ENCODE results near the gene PGPEP1. TPM values are rescaled to one million over a fixed set of nuclear protein-coding genes. Genes with fewer than 3 reads are reported as not detected.

Gene PGPEP1
- total and polyA plus RNA-seq, 8 donors, result 16.1 to 39.5 (median 20.7) TPM

DNA sequence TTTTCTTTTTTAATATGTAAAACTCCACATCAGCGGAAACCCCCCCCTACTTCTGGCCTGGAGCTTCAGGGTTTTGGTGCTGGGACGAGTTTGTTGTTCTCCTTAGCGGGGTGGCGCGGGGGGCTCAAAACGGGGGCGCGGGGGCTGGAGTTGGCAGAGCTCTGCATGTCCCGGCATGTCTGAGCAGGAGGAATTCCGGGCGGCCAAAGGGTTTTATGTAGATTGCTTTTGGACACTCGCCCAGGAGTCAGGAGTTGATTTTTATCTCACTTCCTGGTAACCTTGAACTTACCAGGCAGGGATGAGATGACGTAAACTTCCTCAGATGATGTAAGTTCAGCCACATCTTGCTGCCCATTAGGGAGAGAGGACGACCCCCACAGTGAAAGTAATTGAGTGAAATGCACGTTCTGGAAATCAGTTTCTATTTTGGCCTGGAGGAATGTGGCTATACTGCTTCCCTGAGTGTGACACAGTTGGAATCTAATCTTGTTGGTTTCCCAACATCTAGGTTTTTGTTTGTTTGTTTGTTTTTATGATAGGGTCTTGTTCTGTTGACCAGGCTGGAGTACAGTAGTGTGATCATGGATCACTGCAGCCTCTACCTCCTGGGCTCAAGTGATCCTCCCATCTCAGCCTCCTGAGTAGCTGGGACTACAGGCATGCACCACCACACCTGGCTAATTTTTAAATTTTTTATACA is 24.6 kb downstream of the PGPEP1 start:
- no peaks in the 10 kb centered on the region for H3K27me3 ChIP-seq
- ATAC-seq (peak; percentile 67), DNase-seq (peak in 3 of 4 donors; percentile 82 to 94 (median 87))
- no peaks in the 10 kb centered on the region for H3K9me3 ChIP-seq
- intact Hi-C loops (cut with DNase I), result no loop called here
- TF ChIP-seq, protein P1, sequence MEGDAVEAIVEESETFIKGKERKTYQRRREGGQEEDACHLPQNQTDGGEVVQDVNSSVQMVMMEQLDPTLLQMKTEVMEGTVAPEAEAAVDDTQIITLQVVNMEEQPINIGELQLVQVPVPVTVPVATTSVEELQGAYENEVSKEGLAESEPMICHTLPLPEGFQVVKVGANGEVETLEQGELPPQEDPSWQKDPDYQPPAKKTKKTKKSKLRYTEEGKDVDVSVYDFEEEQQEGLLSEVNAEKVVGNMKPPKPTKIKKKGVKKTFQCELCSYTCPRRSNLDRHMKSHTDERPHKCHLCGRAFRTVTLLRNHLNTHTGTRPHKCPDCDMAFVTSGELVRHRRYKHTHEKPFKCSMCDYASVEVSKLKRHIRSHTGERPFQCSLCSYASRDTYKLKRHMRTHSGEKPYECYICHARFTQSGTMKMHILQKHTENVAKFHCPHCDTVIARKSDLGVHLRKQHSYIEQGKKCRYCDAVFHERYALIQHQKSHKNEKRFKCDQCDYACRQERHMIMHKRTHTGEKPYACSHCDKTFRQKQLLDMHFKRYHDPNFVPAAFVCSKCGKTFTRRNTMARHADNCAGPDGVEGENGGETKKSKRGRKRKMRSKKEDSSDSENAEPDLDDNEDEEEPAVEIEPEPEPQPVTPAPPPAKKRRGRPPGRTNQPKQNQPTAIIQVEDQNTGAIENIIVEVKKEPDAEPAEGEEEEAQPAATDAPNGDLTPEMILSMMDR (IDR thresholded peaks at IDR 0.05), result no peak
- H3K36me3 ChIP-seq, result peaks cover 0 to 27% of the 10 kb centered on the region in 2 donors
- H3K4me3 ChIP-seq, result no peak overlapping the region
- peaks cover 10 to 44% of the 10 kb centered on the region in 2 donors for H3K4me1 ChIP-seq
- peak overlapping the region; percentile 85 to 90 for H3K27ac ChIP-seq

DNA sequence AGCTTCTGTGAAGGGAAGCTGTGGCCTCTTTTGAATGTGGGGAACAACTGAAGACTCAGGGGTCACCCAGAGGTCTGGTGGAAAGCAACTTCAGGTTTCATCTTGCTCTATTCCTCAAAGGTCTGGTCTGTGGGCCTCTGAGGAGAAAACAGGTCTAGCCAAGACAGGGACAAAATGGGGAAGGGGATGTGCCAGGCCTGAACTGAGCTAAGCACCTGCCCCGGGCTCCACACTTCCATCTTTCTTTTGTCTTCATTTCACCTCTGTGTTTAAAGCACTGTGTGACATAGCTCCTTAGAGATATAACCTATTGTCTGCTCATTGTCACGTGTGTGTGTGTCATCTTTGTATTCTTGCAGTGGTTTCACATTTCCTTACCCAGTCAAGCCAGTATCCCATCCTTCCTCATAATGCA is 25.6 kb downstream of the PGPEP1 start:
- Histone ChIP-seq H3K36me3 (peaks cover 0 to 16% of the 10 kb centered on the region in 2 donors), H3K4me1 (peaks cover 10 to 44% of the 10 kb centered on the region in 2 donors), H3K27ac (peak overlapping the region; percentile 85 to 90), H3K27me3 (no peaks in the 10 kb centered on the region), H3K9me3 (no peaks in the 10 kb centered on the region), H3K4me3 (no peak overlapping the region)
- intact Hi-C loops (cut with DNase I), result no loop called here
- TF ChIP-seq, protein P1 (IDR thresholded peaks at IDR 0.05), result no peak
- DNase-seq, result no peak
- ATAC-seq, result no peak

DNA sequence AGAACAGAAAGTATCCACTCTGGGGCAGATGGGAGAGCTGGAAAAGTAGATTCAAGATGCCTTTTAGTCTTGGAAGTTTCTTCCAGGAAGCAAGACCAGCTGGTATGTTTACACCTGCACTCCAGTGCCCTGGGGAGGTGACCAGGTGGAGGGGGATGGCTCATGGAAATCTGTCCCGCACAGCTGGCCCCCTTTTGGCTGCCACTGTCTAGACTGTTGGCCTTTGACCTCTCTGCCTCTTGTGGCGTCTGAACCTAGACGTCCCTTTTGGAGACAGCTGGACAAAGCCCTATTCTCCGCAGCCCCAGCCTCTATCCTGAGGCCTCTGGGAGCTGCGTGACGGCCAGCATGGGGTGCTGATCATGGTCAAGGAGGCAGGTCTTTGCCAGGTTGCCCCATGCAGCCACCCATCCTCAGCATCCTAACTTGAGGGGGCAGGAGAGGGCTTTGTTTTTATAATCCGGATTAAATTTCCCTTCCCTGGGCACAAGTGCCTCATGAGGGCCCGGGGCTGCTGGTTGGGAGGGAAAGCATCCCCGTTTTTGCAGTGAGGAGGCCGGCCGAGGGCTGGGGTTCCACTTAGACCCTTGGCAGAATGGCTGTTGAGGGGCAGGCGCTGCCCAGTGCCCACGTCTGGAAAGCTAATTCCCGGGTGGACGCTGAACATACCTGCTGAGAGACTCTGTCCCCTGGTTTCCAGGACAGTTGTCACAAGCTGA is 28.3 kb downstream of the PGPEP1 start:
- Histone ChIP-seq H3K9me3 (no peaks in the 10 kb centered on the region), H3K4me3 (no peak overlapping the region), H3K27ac (peak overlapping the region; percentile 13 to 59), H3K4me1 (peaks cover 14 to 55% of the 10 kb centered on the region in 2 donors), H3K27me3 (no peaks in the 10 kb centered on the region), H3K36me3 (no peaks in the 10 kb centered on the region)
- ATAC-seq (peak; percentile 64), DNase-seq (peak in 1 of 4 donors; percentile 62)
- TF ChIP-seq, protein P1 (IDR thresholded peaks at IDR 0.05), result no peak
- intact Hi-C loops (cut with DNase I), result no loop called here

DNA sequence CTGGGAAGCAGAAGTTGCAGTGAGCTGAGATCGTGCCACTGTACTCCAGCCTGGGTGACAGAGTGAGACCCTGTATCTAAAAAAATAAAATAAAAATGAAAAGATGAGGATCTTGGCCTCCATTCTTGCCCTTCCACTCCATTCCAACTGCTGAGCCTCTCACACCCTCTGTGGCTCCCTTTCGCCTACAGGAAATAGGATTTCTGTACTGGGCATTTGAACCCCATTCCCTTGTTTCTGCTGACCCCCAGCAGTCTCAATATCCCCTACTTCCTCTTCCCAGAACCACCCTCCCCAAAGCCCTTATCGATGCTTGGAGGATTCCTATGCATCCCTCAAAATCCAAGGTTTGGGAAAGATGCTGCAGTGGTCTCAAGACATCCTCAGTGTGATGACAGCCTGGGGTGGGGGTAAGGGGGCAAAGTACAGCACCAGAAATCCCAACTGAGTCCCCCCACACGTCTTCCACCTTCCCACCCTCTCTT is 33.1 kb downstream of the PGPEP1 start:
- TF ChIP-seq, protein P1 (IDR thresholded peaks at IDR 0.05), result no peak
- no peak for DNase-seq
- Histone ChIP-seq H3K36me3 (no peaks in the 10 kb centered on the region), H3K27me3 (no peaks in the 10 kb centered on the region), H3K27ac (peak overlapping the region; percentile 82 to 85), H3K9me3 (no peaks in the 10 kb centered on the region), H3K4me1 (peaks cover 15 to 56% of the 10 kb centered on the region in 2 donors), H3K4me3 (no peak overlapping the region)
- no peak for ATAC-seq
- intact Hi-C loops (cut with DNase I), result no loop called here
